K562 (cell line): ENCODE results near the gene FGR. TPM values are rescaled to one million over a fixed set of nuclear protein-coding genes. Genes with fewer than 3 reads are reported as not detected.
A peak's percentile ranks its signal among the peaks of the same experiment; 100 is the strongest.

Experiments used
- BCL6 ChIP-seq: fragments of 250-450 bp; sonication (Bioruptor Pico); IDR thresholded peaks from 2 replicates; pipeline ENCODE4 v1.4.0; 2020
- CREBBP ChIP-seq: IDR thresholded peaks from one replicate; pipeline ENCODE4 v1.6.1; 2012; ENCODE audit warnings: low read depth, mild to moderate bottlenecking, control low read depth, inconsistent platforms, low read length
- ESRRA ChIP-seq: fragments of 450-650 bp; IDR thresholded peaks from 2 replicates; pipeline ENCODE4 v1.6.1; 2014; ENCODE audit warnings: low read depth, mild to moderate bottlenecking, moderate library complexity, borderline replicate concordance
- GATA2 ChIP-seq: sonication (generic); formaldehyde crosslinking; IDR thresholded peaks from 2 replicates; pipeline ENCODE4 v1.4.0; 2020; ENCODE audit warnings: mild to moderate bottlenecking, missing genetic modification reagents
- MAZ ChIP-seq, 2 experiments: fragments of 450-650 bp in 1 of 2; sonication (generic) in 1 of 2; formaldehyde crosslinking; IDR thresholded peaks in 1 of 2; conservative IDR thresholded peaks in 1 of 2; 2 replicates each; pipeline versions ENCODE4 v1.4.0 to v1.5.0; 2020; ENCODE audit warnings: mild to moderate bottlenecking in 1 of 2, missing genetic modification reagents in 1 of 2
- PHB2 ChIP-seq: fragments of 450-650 bp; IDR thresholded peaks from 2 replicates; pipeline ENCODE4 v1.6.1; 2017; ENCODE audit warnings: low read depth
- PHF20 ChIP-seq: fragments of 450-650 bp; IDR thresholded peaks from 2 replicates; pipeline ENCODE4 v1.6.1; 2018; ENCODE audit not compliant: partially characterized antibody
- PML ChIP-seq: IDR thresholded peaks from 2 replicates; pipeline ENCODE4 v1.6.1; 2012; ENCODE audit warnings: low read length, inconsistent platforms
- SIN3B ChIP-seq: fragments of 450-650 bp; IDR thresholded peaks from 2 replicates; pipeline ENCODE4 v1.6.1; 2017; ENCODE audit warnings: low read depth, mild to moderate bottlenecking, moderate library complexity
- SMARCE1 ChIP-seq: fragments of 450-650 bp; IDR thresholded peaks from 2 replicates; pipeline ENCODE4 v1.7.1; 2016; ENCODE audit warnings: mild to moderate bottlenecking
- ZBTB1 ChIP-seq: sonication (generic); formaldehyde crosslinking; IDR thresholded peaks from 2 replicates; pipeline ENCODE4 v1.8.1; 2023; ENCODE audit warnings: missing genetic modification reagents, low read depth, mild to moderate bottlenecking, borderline replicate concordance
- ZEB2 ChIP-seq: fragments of 450-650 bp; IDR thresholded peaks from 2 replicates; pipeline ENCODE4 v1.6.1; 2016
- ZFP1 ChIP-seq: fragments of 450-650 bp; formaldehyde crosslinking; IDR thresholded peaks from 2 replicates; pipeline ENCODE4 v1.4.0; 2020; ENCODE audit warnings: mild to moderate bottlenecking, mixed read lengths
- ZNF23 ChIP-seq: fragments of 250-450 bp; sonication (Bioruptor Pico); IDR thresholded peaks from 2 replicates; pipeline ENCODE4 v1.4.0; 2020; ENCODE audit warnings: mild to moderate bottlenecking
- ZNF668 ChIP-seq: fragments of 250-450 bp; sonication (Bioruptor Pico); IDR thresholded peaks from 2 replicates; pipeline ENCODE4 v1.8.0; 2022; ENCODE audit warnings: mild to moderate bottlenecking, inconsistent platforms
- ZNF830 ChIP-seq: fragments of 250-450 bp; sonication (Bioruptor Pico); IDR thresholded peaks from 2 replicates; pipeline ENCODE4 v1.5.0; 2021; ENCODE audit warnings: mild to moderate bottlenecking
- polyA plus RNA-seq, 8 experiments: library from polyadenylated mRNA; depleted of rRNA in 4 of 8; stranded (reverse) in 5 of 8; unstranded in 3 of 8; fragments of >200 nt; fragmentation: Nextera tagmentation in 2 of 8; fragmentation: Illumina TruSeq in 1 of 8; extraction: Ambion mirVana in 2 of 8; extraction: Trizol in 1 of 8; gene quantifications; 2 replicates each; pipeline versions ENCODE4 v1.2.1 to v1.2.3, GENCODE V29; 2011 to 2014; ENCODE audit warnings: inconsistent platforms in 1 of 8, missing spikeins in 1 of 8
- total RNA-seq, 7 experiments: library from RNA; depleted of rRNA in 6 of 7; stranded (reverse); fragments of >200 nt in 6 of 7; fragmentation: Illumina TruSeq in 2 of 7; extraction: Trizol in 2 of 7; gene quantifications; 2 replicates each; pipeline versions ENCODE4 v1.2.1 to v1.2.3, GENCODE V29; 2011 to 2021; ENCODE audit warnings: low replicate concordance in 1 of 7
- TF ChIP-seq, protein P1 (sequence below): sonication (generic); formaldehyde crosslinking; IDR thresholded peaks from 2 replicates; pipeline ENCODE4 v1.8.1; 2023; ENCODE audit warnings: mild to moderate bottlenecking, missing genetic modification reagents
- TF ChIP-seq, protein P2 (sequence below), 2 experiments: IDR thresholded peaks in 1 of 2; conservative IDR thresholded peaks in 1 of 2; 2 replicates each; pipeline ENCODE4 v1.6.1; 2016; ENCODE audit warnings: low read depth in 2 of 2, mild to moderate bottlenecking in 1 of 2, missing compliant biosample characterization in 1 of 2, missing genetic modification characterization in 1 of 2, moderate library complexity in 1 of 2
- TF ChIP-seq, protein P3 (sequence below): IDR thresholded peaks from 2 replicates; pipeline ENCODE4 v1.6.1; 2016; ENCODE audit warnings: missing genetic modification characterization, missing compliant biosample characterization
- TF ChIP-seq, protein P4 (sequence below): sonication (generic); formaldehyde crosslinking; IDR thresholded peaks from 2 replicates; pipeline ENCODE4 v1.8.0; 2022; ENCODE audit warnings: missing genetic modification reagents, mild to moderate bottlenecking, borderline replicate concordance

The FGR gene
- total and polyA plus RNA-seq, 9 of the 15 experiments (the other 6 are each of a cell fraction or from before 2014, with no cell fraction given): 0.04 to 0.11 TPM; not detected in 7

DNA sequence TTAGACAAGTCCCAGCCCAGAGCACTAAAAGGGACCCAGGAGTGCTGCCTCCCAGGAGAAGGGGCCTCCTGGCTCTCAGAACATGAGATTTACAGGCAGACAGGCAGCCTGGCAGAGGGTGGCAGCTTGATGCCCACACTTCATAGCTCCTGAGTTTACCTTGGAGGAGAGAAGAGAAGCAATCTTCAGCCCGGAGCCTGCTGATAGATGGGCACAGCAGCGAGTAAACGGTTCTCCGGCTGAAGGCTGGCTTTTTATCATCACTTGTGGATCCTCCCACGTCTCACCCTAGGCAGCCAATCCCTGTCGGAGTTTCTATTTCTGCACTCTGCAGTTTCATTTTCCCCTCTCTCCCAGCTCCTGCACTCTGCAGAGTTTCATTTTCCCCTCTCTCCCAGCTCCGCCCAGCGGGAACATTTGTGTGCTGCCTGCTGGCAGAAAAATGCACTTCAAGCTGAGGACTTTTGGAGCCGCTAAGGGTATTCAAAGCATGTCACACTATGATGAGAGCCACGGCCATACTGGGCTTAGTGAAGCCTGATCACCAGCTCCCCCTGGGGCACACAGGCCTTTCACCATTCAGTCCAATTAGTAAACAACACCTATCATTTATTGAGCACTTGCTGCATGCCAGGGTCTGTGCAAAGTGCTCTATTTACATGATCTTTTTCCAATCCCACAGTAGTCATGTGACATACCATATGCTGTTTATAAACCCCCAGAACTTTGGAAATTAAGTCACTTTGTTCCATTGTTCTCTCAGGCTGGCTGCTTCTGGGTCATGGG lies 37.2 kb upstream of the FGR start, which contains the start of gene IFI6 (continued):
- TF ChIP-seq, protein P1, sequence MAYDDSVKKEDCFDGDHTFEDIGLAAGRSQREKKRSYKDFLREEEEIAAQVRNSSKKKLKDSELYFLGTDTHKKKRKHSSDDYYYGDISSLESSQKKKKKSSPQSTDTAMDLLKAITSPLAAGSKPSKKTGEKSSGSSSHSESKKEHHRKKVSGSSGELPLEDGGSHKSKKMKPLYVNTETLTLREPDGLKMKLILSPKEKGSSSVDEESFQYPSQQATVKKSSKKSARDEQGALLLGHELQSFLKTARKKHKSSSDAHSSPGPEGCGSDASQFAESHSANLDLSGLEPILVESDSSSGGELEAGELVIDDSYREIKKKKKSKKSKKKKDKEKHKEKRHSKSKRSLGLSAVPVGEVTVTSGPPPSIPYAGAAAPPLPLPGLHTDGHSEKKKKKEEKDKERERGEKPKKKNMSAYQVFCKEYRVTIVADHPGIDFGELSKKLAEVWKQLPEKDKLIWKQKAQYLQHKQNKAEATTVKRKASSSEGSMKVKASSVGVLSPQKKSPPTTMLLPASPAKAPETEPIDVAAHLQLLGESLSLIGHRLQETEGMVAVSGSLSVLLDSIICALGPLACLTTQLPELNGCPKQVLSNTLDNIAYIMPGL: 0 out of 2 replicates have a peak, but pooled peaks have one; percentile 46
- no peak for TF ChIP-seq PHF20
- no peak for TF ChIP-seq SIN3B
- TF ChIP-seq PHB2: no peak
- TF ChIP-seq SMARCE1: peak; percentile 39; the same call in 1 of the 2 replicates
- no peak for TF ChIP-seq CREBBP
- no peak for TF ChIP-seq ZNF830 (CRISPR knock-in tag)
- TF ChIP-seq, protein P2, sequence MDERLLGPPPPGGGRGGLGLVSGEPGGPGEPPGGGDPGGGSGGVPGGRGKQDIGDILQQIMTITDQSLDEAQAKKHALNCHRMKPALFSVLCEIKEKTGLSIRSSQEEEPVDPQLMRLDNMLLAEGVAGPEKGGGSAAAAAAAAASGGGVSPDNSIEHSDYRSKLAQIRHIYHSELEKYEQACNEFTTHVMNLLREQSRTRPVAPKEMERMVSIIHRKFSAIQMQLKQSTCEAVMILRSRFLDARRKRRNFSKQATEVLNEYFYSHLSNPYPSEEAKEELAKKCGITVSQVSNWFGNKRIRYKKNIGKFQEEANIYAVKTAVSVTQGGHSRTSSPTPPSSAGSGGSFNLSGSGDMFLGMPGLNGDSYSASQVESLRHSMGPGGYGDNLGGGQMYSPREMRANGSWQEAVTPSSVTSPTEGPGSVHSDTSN (CRISPR knock-in tag; IDR thresholded peaks at IDR 0.05; ENCODE audit: low read depth): no peak
- TF ChIP-seq, protein P2 (tag; conservative IDR thresholded peaks at IDR 0.05; ENCODE audit: low read depth): peak; percentile 82
- TF ChIP-seq ZBTB1 (CRISPR knock-in tag): no peak
- TF ChIP-seq ZNF668 (CRISPR knock-in tag): no peak
- TF ChIP-seq, protein P3, sequence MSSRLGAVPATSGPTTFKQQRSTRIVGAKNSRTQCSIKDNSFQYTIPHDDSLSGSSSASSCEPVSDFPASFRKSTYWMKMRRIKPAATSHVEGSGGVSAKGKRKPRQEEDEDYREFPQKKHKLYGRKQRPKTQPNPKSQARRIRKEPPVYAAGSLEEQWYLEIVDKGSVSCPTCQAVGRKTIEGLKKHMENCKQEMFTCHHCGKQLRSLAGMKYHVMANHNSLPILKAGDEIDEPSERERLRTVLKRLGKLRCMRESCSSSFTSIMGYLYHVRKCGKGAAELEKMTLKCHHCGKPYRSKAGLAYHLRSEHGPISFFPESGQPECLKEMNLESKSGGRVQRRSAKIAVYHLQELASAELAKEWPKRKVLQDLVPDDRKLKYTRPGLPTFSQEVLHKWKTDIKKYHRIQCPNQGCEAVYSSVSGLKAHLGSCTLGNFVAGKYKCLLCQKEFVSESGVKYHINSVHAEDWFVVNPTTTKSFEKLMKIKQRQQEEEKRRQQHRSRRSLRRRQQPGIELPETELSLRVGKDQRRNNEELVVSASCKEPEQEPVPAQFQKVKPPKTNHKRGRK: no peak
- no peak for TF ChIP-seq PML
- no peak for TF ChIP-seq BCL6 (CRISPR knock-in tag)
- TF ChIP-seq GATA2 (CRISPR knock-in tag): no peak
- TF ChIP-seq, protein P4, sequence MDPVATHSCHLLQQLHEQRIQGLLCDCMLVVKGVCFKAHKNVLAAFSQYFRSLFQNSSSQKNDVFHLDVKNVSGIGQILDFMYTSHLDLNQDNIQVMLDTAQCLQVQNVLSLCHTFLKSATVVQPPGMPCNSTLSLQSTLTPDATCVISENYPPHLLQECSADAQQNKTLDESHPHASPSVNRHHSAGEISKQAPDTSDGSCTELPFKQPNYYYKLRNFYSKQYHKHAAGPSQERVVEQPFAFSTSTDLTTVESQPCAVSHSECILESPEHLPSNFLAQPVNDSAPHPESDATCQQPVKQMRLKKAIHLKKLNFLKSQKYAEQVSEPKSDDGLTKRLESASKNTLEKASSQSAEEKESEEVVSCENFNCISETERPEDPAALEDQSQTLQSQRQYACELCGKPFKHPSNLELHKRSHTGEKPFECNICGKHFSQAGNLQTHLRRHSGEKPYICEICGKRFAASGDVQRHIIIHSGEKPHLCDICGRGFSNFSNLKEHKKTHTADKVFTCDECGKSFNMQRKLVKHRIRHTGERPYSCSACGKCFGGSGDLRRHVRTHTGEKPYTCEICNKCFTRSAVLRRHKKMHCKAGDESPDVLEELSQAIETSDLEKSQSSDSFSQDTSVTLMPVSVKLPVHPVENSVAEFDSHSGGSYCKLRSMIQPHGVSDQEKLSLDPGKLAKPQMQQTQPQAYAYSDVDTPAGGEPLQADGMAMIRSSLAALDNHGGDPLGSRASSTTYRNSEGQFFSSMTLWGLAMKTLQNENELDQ: no peak
- no peak for TF ChIP-seq ZNF23 (CRISPR knock-in tag)
- no peak for TF ChIP-seq ZFP1 (CRISPR knock-in tag)
- TF ChIP-seq ZEB2: peak; percentile 12; the same call in 1 of the 2 replicates
- no peak; the same call in 1 of the 2 replicates for TF ChIP-seq ESRRA
- peak in 1 of 2 experiments; percentile 85; a peak in 2 of 4 replicates for TF ChIP-seq MAZ (CRISPR knock-in tag; conservative IDR thresholded peaks at IDR 0.05 in 1 of 2, IDR thresholded peaks at IDR 0.05 in 1 of 2)
